ENCODE measurements around the gene LFNG. TPM values are rescaled to one million over a fixed set of nuclear protein-coding genes. Genes with fewer than 3 reads are reported as not detected.

LFNG gene
- total RNA-seq, 1 experiment from 2014 or later, result 15.2 TPM

- DNase-seq (ENCODE audit: low read depth), result no peak
These were observed 17.5 kb upstream of the LFNG start for GRCh38 chr7:2501947-2502646.

DNA sequence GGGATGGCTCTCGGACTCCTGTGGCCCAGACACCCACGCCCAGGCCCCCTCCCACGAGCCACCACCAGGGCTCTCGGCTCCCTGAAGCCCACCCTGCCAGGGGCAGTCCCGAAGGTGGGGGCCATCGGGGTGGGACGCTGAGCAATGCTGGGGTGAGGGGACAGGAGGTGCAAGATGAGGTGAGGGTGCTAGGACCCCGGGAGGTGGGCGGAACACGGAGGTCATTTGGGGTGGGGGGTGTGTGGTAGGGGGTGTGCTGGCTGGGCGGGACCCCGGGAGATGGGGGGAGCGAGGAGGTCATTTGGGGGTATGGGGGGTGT lies 17.0 kb upstream of the LFNG start:
- DNase-seq (ENCODE audit: low read depth), result no peak

DNA sequence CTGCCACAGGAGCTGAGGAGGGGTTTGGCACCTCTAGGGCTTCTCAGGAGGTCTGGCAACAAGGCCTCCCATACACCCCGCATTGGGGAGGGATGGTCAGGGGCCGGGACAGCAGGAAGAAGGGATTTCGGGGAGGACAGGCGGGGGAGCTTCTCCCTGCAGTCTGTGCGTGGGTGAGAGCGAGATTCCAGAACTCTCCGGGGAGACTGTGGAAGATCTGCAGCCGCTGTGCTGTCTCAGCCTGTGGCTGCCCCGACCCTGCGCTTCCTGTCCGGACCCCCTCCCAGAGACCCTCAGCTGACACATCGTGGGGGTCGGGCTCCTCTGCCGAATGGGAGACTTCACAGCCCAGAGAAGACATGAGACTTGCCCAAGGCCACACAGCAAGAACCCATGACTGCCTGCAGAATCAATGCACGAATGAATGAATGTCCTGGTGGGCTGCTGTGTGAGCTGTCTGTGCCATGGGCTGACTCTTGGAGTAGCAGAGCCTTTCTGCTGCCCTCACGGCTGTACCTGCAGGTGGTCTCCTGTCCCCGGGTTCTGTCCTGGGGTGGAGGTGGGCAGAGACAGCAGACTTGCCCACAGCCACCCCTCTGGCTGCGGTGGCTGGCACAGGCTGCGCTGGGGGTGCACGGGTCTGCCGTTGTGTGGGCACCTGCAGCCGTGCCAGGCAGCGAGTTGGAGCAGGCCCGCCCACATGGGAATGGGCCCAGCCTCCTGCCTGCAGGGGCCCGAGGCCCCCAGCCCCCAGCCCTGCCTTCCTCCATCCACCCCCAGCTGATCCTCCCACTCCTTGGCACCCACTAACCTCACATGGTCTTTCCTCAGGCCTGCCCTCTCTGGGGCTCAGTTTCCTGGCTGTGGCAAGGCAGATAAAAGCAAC lies 16.3 kb upstream of the LFNG start:
- no peak for DNase-seq (ENCODE audit: low read depth)

GRCh38 chr7:2504128-2504888 lies 15.3 kb upstream of the LFNG start:
- DNase-seq (ENCODE audit: low read depth), result no peak

DNA sequence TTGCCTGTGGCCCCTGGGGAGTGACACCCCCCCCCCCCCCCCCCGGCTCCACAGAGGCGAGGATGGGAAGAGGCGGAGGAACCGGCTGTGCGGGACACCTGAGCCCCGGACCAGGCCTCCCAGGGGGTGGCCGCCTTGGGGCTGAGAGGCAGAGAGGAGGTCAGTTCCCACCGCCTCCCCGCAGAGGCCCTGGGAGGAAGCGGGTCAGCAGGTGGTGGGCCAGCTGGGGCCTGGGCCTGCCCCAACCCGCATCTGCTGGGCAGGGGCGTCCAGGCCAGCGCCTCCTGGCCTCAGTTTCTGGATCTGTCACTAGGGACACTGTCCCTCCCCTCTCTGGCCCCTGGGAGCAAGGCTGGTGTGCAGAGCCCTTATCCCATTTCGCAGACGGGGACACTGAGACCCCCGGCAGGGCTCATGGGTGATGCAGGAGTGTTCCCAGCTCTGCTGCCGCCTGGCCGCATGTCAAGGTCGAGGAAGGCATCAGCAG lies 14.6 kb upstream of the LFNG start:
- no peak for DNase-seq (ENCODE audit: low read depth)

- no peak for DNase-seq (ENCODE audit: low read depth)
These were observed 14.2 kb upstream of the LFNG start for GRCh38 chr7:2505401-2505800.

- DNase-seq (ENCODE audit: low read depth), result no peak
These were observed 12.2 kb upstream of the LFNG start for GRCh38 chr7:2507208-2507916.

GRCh38 chr7:2507917-2508306 lies 11.7 kb upstream of the LFNG start:
- no peak for DNase-seq (ENCODE audit: low read depth)

- peak; percentile 58 for DNase-seq (ENCODE audit: low read depth)
These were observed 11.0 kb upstream of the LFNG start for GRCh38 chr7:2508327-2509215.

GRCh38 chr7:2509298-2509906 lies 10.2 kb upstream of the LFNG start:
- no peak for DNase-seq (ENCODE audit: low read depth)

DNA sequence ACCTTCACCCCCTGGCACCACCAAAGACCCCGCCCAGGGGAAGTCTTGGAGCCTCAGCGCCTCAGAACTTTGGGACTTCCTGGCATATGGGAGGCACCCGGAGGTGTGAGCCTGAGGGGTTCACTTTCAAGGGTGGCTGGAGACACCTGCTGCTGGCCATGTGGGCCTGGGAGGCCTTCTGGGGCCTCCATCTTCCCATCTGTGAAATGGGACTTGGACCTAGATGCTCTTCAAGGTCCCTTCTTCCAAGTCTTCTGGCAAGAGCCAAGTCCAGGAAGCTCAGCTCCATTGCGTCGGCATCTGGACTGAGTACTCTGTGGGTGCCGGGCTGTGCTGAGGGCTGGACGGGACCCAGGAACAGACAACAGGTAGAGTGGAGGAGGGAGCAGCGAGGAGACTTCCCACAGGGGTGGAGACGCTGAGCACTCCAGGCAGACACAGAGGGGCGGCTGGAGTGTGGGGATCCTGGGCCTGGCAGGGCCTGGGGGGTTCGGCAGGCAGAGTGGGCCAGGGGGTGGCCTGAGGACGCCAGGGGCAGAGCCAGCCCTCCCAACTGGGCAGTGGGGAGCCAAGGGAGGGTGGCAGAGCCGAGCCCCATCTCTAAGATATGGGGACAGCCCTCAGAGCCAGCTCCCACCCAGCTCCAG lies 9.3 kb upstream of the LFNG start:
- DNase-seq (ENCODE audit: low read depth), result no peak

- DNase-seq (ENCODE audit: low read depth), result no peak
These were observed 8.4 kb upstream of the LFNG start for GRCh38 chr7:2510909-2511768.

DNA sequence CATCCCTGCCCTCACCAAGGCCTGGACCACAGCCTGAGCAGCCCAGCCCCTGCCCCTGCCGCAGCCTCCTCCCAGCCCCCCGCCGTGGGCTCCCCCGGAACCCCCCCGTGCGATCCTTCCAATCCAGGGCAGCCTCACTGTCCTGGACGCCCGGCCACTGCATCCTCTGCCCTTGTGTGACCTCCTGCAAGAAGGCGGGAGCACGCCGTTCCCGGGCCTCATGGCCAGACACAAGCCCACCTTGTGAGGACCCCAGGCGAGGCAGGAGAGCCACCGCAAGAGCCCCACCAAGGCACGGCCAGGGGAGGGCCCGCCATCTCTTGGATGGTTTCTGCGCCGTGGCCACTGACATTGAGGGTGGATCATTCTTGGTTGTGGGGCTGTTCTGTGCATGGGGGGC lies 7.8 kb upstream of the LFNG start:
- no peak for DNase-seq (ENCODE audit: low read depth)

GRCh38 chr7:2512179-2512661 lies 7.4 kb upstream of the LFNG start:
- no peak for DNase-seq (ENCODE audit: low read depth)

GRCh38 chr7:2512713-2513112 lies 6.9 kb upstream of the LFNG start:
- DNase-seq (ENCODE audit: low read depth), result no peak

DNA sequence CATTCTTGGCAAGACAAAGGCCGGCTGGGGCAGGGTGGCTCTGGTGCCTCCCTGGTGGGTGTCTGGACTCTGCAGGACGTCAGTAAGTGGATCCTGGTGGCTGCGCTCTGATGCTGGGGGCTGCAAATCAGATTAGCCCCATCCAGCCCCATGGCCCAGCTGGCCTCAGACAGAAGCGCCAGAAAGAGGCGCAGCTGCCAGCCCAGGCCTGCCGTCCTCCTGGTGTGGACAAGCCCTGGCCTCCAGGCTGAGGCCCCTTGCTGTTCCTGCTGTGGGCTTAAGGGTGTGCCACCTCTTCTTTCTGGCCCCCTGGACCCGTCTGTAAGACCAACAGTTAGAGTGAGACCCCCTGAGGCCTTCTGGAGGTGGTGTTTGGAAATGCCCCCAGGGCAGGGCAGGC lies 5.9 kb upstream of the LFNG start:
- DNase-seq (ENCODE audit: low read depth), result no peak

GRCh38 chr7:2514473-2515423 lies 4.8 kb upstream of the LFNG start:
- no peak for DNase-seq (ENCODE audit: low read depth)

Measured in LHCN-M2 (cell line).